Tibial nerve (tissue), 4 donors: ENCODE data around the gene VILL.
"Not testable (repeated sequence)": the region's sequence is repeated elsewhere in the genome, so short reads cannot be mapped to it uniquely, and the experiment has no call there.

Experiments
- CTCF ChIP-seq, 5 experiments: fragments of 200-600 bp in 3 of 5; fragments of 450-650 bp in 2 of 5; sonication (generic) in 3 of 5; IDR thresholded peaks; one replicate each; pipeline ENCODE4 v1.5.1; 2016 to 2019; ENCODE audit warnings: antibody characterized with exemption in 5 of 5, mild to moderate bottlenecking in 3 of 5, moderate library complexity in 2 of 5
- EP300 ChIP-seq, 2 donors: sonication (generic); formaldehyde crosslinking; IDR thresholded peaks; one replicate each; pipeline ENCODE4 v1.6.1; 2017; ENCODE audit warnings: antibody characterized with exemption in 2 of 2, mild to moderate bottlenecking in 1 of 2
- POLR2A ChIP-seq, 2 donors: fragments of 450-650 bp; IDR thresholded peaks; one replicate each; pipeline ENCODE4 v1.6.1; 2017; ENCODE audit warnings: antibody characterized with exemption in 2 of 2, mild to moderate bottlenecking in 2 of 2, moderate library complexity in 2 of 2

GRCh38 chr3:38053286-38053685 is 62.7 kb downstream of the VILL start:
- TF ChIP-seq POLR2A, CTCF, EP300 (IDR thresholded peaks at IDR 0.05): not testable (repeated sequence)
